NOMO-1 treated with DMSO at 0.1 percent for 48 hours (cell line): ENCODE data around the gene ZEB2.

Source experiments
- DNase-seq: peaks from one replicate; lab custom pipeline; 2025; ENCODE audit not compliant: unreplicated experiment; lab: John Stamatoyannopoulos, UW

Gene ZEB2

GRCh38 chr2:144514616-144515091, 5.3 kb downstream of the ZEB2 start:
- DNase-seq = no peak

DNA sequence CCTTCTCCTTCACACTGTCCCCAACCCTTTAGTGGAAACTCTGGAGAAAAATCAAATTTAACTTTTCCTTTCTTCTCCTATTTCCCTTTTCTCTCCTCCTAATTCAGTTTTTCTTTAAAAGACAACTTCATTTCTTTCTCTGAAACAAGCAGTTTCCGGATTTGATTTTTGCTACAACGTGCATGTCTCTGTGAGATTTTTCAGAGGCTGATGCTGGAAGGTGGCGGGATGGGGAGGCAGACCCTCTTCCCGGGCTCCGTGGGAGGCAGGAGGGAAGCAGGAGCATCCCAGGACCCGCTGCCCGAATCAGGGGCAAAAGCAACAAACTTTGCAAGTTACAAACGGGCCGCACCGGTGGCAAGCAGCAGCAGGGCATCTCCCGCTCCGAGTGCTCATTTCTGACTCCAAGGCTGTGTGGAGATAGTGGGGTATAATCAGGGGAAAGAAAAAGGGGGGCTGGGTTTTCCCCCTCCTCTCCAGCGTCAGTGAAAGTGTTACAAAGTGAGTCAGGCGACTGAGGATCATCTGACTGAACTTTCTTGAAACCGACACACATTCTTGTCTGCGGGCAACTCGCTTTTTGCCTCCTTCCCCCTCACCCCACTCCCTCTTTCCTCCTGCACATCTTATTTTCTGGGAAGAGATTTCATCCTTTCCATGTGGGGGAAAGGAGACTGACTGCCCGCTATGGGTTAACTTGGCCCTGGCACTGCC, 6.4 kb downstream of the ZEB2 start:
- peak; percentile 19 for DNase-seq

DNA sequence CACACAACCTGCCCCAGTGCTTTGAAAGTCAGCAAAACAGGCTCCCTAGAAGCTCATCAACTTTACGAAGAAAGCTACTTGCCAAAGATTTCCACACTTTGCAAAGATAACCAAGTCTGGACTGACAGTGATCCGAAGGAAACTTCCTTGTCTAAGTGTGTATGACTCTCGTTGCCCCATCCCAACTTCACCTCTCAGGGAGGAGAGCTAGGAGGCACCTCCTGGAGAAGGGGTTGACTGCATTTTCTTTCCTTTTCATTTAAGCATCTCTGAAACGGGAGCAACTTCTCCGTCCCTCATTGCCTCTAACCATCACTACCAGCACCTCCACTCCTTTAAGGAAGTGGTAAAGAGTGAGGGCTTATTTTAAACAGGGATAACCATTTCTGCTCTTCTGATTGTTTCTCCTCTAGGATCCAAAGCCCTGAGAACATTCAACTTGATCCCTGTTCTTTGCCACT, 7.0 kb downstream of the ZEB2 start:
- peak; percentile 48 for DNase-seq

GRCh38 chr2:144512470-144512869, 7.4 kb downstream of the ZEB2 start:
- no peak for DNase-seq

DNA sequence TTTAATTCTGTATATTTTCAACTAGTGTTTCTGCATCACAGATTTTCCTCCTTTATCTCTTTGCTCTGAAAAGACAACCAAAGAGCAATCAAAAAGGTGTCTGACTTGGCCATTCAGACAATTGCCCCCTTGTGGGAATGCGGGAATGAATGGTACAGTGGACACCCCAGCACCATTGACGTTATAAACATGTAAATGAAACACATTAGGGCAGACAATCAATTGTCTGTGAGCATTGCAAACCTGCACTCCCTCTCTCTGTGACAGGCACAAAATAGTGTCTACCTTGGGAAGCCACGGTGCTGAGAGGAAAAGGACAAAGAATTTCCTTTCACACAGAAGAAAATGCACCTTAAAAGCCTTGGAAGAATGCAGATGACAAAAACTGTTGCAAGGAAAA, 8.0 kb downstream of the ZEB2 start:
- DNase-seq = no peak

GRCh38 chr2:144511226-144511810, 8.6 kb downstream of the ZEB2 start:
- DNase-seq = no peak

GRCh38 chr2:144510294-144510991, 9.5 kb downstream of the ZEB2 start:
- peak; percentile 47 for DNase-seq

GRCh38 chr2:144509879-144510221, 10.1 kb downstream of the ZEB2 start:
- DNase-seq = no peak

DNA sequence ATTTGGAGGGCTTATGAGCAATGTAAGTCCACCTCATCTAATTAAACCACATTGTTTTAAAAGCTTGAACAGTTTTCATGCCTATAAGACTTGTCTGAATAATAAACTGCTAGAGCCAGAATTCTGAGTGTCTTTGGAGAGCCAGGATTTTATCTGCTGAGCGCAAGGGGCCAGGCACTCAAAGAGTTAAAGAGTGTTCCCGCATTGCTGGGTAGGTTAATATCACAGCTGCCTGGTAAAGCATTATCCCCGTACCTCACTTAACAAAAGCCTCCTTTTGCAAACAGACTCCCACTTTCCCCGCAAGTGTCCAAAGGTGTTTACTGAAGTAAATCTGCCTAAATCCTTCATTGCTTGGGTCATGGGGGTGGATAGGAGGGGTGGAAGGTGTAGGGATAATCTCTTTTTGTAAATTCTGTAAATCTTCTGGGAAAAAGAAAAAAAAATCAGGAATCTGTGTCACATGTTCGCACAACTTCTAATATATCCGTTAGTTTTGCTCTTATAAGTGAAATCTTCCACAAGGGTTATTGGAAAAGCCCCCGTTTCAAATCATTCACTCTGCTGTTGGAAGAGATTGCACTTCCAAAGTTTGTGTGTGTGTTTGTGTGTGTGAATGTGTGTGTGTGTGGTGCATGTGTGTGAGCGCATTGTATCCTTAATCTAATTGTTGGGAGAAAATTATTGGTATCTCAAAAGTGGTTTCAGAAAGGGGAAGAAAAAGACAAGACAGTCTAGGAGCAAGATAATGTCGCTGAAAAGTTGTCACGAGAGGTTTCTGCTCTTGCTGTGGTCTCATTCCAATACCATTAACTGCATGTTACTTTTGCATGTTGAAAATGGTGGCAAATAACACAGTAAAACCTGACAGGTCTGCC, 10.7 kb downstream of the ZEB2 start:
- DNase-seq = peak; percentile 69

DNA sequence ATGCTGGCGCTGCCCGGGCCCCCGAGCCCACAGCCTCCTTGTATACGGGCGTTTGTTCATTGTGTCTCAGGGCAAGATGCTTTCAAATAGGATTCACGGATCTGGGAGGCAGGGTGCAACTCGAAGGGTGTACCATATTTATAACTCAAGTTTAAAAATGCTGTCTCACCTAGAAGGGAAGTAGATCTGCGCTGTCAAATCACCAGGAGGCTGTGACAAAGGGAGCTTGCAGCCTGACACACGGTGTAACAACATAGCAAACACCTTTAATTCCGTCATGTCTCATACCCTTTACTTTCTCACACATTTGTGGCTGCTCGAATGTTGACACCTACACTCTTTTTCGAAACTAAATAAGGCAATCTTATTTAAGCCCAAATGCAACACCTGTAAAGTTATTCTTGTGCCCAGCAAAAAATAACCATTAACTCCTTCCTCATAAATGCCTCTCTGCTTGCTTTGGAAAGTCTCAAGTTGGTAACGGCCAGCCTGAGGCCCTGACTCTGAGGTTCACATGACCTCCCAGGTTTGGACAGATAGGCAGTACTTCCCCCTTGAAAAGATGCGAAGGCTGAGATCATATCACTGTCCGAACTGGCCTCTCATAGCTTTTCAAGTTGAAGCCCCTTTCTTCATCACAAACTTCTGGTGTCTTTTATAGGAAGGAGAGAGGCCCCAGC, 11.6 kb downstream of the ZEB2 start:
- DNase-seq = peak; percentile 69

- DNase-seq = peak; percentile 41
Observed at GRCh38 chr2:144507441-144508171, 12.3 kb downstream of the ZEB2 start.

DNA sequence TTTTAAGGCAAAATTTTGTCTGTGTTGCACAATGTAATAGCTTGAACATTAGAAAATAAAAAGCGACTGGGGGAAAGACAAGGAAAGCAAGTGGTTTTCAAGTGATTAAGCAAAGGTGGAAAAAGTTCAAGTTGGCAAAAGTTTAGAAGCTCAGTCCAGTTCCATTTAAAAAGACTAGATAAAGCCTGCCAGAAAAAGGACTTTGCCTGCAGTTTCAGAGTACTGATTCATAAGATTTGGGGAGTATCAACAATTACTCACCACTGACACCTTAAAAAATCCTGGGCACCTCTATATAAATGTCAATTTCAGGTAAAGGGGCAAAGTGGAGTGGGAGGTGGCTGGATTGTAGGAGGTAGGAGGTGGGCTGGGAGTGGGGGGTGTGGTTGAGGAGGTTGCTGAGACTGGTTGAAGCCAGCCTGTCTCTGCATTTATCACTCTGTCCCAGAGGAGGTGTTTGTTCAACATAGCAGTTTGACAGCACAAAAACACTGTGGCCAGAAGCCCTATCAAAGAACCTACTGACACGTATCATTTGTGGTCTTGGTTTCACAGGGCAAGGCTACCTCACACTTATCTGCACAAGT, 14.6 kb downstream of the ZEB2 start:
- DNase-seq = no peak

DNA sequence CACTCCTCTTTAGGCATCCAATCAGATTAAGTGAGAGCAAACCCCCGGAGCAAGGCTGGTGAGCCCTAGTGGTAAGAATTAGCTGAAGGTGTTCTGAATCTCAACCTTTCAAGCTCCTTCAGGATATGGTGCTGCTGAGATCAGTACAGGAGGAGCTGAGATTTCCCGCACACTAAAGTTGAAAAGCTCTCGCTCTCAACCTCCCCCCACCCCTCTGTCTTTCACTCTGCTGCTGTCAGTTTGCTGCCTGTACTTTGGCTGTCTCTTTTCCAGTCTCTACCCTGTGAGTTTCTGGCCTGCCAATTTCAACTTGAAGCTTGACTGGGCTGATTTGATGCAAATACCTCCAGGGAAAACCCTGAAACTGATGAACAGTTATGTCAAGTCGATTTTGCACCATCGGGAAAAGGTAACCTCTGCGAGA, 15.7 kb downstream of the ZEB2 start:
- no peak for DNase-seq

DNA sequence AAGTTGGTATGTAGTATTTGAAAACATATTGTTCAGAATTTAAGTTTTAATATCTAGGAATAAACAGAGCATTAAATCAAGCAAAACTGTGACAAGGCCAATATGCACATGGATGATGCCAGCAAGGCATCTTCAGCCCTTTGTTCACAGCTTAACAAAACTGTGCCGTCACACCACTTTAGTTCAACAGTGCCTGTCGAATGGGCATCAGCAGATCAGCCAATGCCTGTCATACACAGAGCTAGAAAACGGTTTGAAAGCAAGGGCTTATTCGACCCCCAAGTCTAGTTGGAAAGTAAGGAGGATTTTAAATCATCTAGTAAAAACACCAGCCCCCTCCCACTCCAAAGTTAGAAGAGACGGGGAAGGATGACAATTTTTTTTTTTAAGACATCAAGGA, 16.7 kb downstream of the ZEB2 start:
- no peak for DNase-seq

DNA sequence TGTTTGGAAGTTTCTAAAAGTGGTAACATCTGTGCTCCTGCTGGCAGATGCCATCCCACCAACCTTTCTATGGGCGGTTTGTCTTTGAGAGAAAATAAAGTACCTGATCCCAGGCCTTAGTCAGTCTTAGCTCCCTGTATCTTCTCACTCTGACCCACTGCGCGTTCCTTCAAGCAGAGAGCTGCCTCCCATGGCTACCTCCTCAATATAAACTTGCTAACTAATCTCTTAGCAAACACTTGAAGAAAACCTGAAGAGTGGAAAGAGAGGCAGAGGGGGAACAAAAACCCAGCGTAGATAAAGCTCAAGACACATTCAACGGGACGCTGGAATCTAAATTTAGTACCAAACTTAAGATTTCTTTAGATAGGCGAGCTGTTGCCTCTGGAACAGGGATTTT, 17.6 kb downstream of the ZEB2 start:
- no peak for DNase-seq

- no peak for DNase-seq
Observed at GRCh38 chr2:144501627-144502026, 18.3 kb downstream of the ZEB2 start.

GRCh38 chr2:144501118-144501517, 18.8 kb downstream of the ZEB2 start:
- DNase-seq = no peak

GRCh38 chr2:144500563-144500962, 19.4 kb downstream of the ZEB2 start:
- DNase-seq = no peak

GRCh38 chr2:144498277-144498676, 21.6 kb downstream of the ZEB2 start:
- DNase-seq = no peak
